Spleen (tissue), 7 donors: Measurements from ENCODE around the gene PDCD11.

ENCODE experiments used
- CTCF ChIP-seq, 11 experiments: fragments of 200-600 bp in 7 of 11; fragments of 450-650 bp in 4 of 11; sonication (generic) in 4 of 11; IDR thresholded peaks in 8 of 11; conservative IDR thresholded peaks in 3 of 11; 1 replicate in 7 of 11; 2 replicates in 4 of 11; pipeline versions ENCODE4 v1.4.0 to v1.8.0; 2016 to 2021; ENCODE audit warnings: antibody characterized with exemption in 11 of 11, inconsistent platforms in 4 of 11, mild to moderate bottlenecking in 1 of 11
- POLR2A ChIP-seq, 3 donors: fragments of 450-650 bp; IDR thresholded peaks; one replicate each; pipeline ENCODE4 v1.5.1; 2017; ENCODE audit warnings: antibody characterized with exemption in 3 of 3, mild to moderate bottlenecking in 1 of 3
- POLR2AphosphoS5 ChIP-seq, 3 donors: sonication (generic); formaldehyde crosslinking; IDR thresholded peaks; one replicate each; pipeline ENCODE4 v1.5.1; 2017; ENCODE audit warnings: antibody characterized with exemption in 3 of 3
- donor health status: DM: no; HTN: no; CAD: no; lungs with moderate emphysema.
- donor health status: DM: no; HTN: no; CAD: no.
- donor health status: DM: no; HTN: no; CAD: no.

GRCh38 chr10:103493916-103494877 is 97.8 kb downstream of the PDCD11 start:
- TF ChIP-seq CTCF (IDR thresholded peaks at IDR 0.05 in 8 of 11, conservative IDR thresholded peaks at IDR 0.05 in 3 of 11), result no peak
- TF ChIP-seq POLR2AphosphoS5 (IDR thresholded peaks at IDR 0.05), result no peak
- no peak for TF ChIP-seq POLR2A (IDR thresholded peaks at IDR 0.05)
